Measurements from ENCODE around the gene NSUN5.
"Not testable (repeated sequence)": the region's sequence is repeated elsewhere in the genome, so short reads cannot be mapped to it uniquely, and the experiment has no call there.

NSUN5 gene

DNA sequence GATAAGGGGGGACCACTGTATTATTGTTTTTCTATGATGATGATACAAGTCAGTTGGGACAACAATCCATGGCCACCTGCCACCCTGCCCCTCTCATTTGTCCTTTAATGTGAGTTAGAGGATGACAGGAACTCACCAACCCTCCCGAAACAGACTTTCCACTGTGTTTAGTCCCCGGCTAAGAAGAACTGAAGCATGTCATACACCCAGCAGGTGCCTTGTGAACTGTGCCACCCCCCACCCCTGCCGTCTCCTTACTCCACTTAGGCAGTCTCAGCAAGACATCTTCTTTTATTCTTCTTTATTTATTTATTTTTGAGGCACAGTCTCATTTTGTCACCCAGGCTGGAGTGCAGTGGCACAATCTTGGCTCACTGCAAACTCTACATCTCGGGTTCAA is 40.8 kb downstream of the NSUN5 start:
- not testable (repeated sequence) for DNase-seq (ENCODE audit: low read depth)

DNA sequence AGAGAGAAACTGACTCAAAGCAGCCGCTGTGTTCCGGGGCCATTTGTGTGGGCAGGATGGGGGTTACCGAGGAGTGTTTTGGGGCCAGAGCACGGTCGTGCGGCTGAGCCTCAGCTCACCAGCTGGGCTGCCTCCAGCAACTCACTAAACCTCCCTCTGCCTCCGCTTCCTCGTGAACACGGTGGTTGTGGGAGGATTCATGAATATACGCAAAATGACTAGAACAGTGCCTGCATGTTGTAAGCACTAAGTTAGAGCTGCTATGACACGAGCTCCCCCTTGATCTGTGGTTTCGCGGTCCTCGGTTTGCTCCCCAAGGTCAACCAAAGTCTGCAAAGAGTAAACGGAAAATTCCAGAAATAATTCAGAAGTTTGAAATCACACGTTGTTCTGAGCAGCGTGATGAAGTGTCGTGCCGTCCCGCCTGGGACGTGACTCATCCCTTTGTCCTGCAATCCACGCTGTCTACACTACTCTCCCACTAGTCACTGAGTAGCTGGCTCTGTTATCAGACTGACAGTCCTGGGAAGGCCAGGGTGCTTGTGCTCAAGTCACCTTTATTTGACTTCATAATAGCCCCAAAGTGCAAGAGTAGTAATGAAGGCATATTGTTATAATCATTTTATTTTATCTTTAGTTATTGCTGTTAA is 41.8 kb downstream of the NSUN5 start:
- DNase-seq (ENCODE audit: low read depth), result not testable (repeated sequence)

DNA sequence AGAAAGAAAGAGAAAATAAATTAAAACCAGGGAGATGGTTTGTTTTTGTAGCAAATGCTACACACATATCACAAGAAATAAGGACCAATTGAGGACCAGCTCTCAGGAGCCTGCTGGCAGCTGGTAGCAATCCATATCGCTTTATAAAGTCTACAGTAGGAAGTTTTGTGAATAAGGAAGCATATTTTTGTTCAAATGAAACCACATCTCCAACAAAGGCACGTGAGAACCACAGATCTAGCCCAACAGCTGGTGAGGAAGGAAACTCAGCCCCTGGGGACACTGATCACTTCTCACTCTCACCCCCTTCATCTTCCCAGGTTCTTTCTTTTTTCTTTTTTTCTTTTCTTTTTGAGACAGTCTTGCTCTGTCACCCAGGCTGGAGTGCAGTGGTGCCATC is 46.2 kb downstream of the NSUN5 start:
- DNase-seq (ENCODE audit: low read depth), result not testable (repeated sequence)

Measured in activated T-helper 9 cell treated with anti-CD3 and anti-CD28 coated beads, Interleukin-2, amount 50 U/mL, for 16 hours (primary cell).